Measurements from ENCODE around the gene PCSK6. TPM values are rescaled to one million over a fixed set of nuclear protein-coding genes. Genes with fewer than 3 reads are reported as not detected.

PCSK6 gene
- total RNA-seq, 1 experiment from 2014 or later = 26.3 TPM

GRCh38 chr15:101255051-101255395, 234.5 kb downstream of the PCSK6 start:
- no peak overlapping the region for H3K27ac ChIP-seq
- ChIA-PET POLR2A (ENCODE audit: unreplicated experiment) (no interaction called here), CTCF (no interaction called here)
- H4K20me1 ChIP-seq (ENCODE audit: insufficient read depth) = peaks cover 5% of the 10 kb centered on the region
- H3K36me3 ChIP-seq (ENCODE audit: low read depth) = no peaks in the 10 kb centered on the region
- H3K4me1 ChIP-seq (replicated peaks; ENCODE audit: insufficient read depth) = peaks cover 11% of the 10 kb centered on the region
- H3K79me2 ChIP-seq (ENCODE audit: low read depth) = peaks cover 9% of the 10 kb centered on the region
- peaks cover 12% of the 10 kb centered on the region; the same call in 1 of the 2 replicates for H3F3A ChIP-seq (ENCODE audit: insufficient read depth, low read depth)
- H3K4me2 ChIP-seq = no peak overlapping the region
- DNase-seq = no peak
- no peak for TF ChIP-seq EZH2 (IDR thresholded peaks at IDR 0.05; ENCODE audit: low read depth)
- TF ChIP-seq CTCF (conservative IDR thresholded peaks at IDR 0.05) = no peak
- intact Hi-C loops (cut with micrococcal nuclease; ENCODE audit: unreplicated experiment) = loop anchor here (5.0 to 10.0 kb wide), 2 partner anchors 340 to 628 kb away; partner anchors contain the start of gene LRRK1
- H2AFZ ChIP-seq = no peak overlapping the region
- peaks cover 3% of the 10 kb centered on the region for H3K27me3 ChIP-seq (ENCODE audit: insufficient read depth, low read depth)
- H3K4me3 ChIP-seq = no peak overlapping the region
- no TSS peak for BruUV-seq (replicated peaks)
- no peaks in the 10 kb centered on the region for H3K9me2 ChIP-seq (ENCODE audit: insufficient read depth)
- no peaks in the 10 kb centered on the region; the same call in 1 of the 2 replicates for H3K9me3 ChIP-seq (ENCODE audit: insufficient read depth, low read depth)

DNA sequence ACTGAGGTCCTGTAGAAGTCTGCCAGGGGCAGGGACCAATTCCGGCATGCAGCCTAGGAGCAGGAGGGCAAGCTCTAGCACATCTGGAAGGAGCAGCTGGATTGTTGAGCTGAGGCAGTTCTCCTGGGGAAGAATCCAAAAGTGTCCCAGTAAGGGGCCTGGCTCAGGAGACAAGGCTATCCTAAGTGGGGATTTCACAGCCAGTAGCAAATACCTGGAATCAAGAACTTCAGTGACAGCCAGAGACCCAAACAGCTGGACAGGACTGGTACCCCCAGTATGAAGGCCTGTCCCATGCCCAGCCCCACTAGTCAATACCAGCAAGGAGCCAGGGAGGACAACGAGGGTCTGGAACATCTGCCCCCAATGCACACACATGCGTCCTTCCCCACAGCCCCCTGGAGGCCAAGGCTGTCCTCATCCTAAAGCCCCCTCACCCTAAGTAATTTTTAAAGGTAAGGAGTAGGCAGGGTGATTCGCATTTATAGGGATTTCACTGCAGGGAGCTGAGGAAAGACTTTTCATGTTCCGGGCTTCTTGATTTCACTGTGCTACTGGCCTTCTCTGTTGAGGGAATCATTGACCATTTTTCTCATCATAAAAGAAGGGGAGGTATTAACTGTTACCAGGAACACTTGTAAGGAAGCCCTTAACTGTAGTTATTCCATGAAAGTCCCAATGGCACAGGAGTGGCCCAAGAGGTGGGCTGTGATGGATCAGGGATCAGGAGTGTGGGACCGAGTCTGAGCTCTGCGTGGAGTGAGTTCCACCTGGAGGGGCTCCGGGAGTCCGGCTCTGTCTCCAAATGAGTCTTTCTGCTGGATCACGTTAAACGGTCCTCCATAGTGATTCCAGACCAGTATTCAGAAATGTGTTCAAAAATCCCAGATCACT, 235.1 kb downstream of the PCSK6 start:
- H3K9me3 ChIP-seq (ENCODE audit: insufficient read depth, low read depth) = no peaks in the 10 kb centered on the region
- intact Hi-C loops (cut with micrococcal nuclease; ENCODE audit: unreplicated experiment) = loop anchor here (5.0 to 10.0 kb wide), 3 partner anchors 340 to 652 kb away; partner anchors contain the start of genes ASB7, LINS1 and LRRK1

More for the DNA sequence above, 235.1 kb downstream of the PCSK6 start:
- Histone ChIP-seq H3K36me3 (ENCODE audit: low read depth) (no peaks in the 10 kb centered on the region), H3K79me2 (ENCODE audit: low read depth) (peaks cover 15% of the 10 kb centered on the region), H3K27me3 (ENCODE audit: insufficient read depth, low read depth) (no peaks in the 10 kb centered on the region), H3K4me2 (no peak overlapping the region), H2AFZ (no peak overlapping the region), H3K4me1 (replicated peaks; ENCODE audit: insufficient read depth) (peaks cover 16% of the 10 kb centered on the region), H3F3A (ENCODE audit: insufficient read depth, low read depth) (peaks cover 12% of the 10 kb centered on the region; the same call in 1 of the 2 replicates), H4K20me1 (ENCODE audit: insufficient read depth) (peaks cover 11% of the 10 kb centered on the region), H3K27ac (no peak overlapping the region), H3K9me2 (ENCODE audit: insufficient read depth) (no peaks in the 10 kb centered on the region), H3K4me3 (no peak overlapping the region)
- no TSS peak for BruUV-seq (replicated peaks)
- no peak for DNase-seq
- POLR2A ChIA-PET (ENCODE audit: unreplicated experiment) = no interaction called here
- TF ChIP-seq CTCF (conservative IDR thresholded peaks at IDR 0.05) = no peak
- TF ChIP-seq EZH2 (IDR thresholded peaks at IDR 0.05; ENCODE audit: low read depth) = no peak
- CTCF ChIA-PET = no interaction called here

Other genes with a start within 250 kb of the PCSK6 start
- 10.3 and 10.7 TPM in 2 replicates for gene CHSY1, start 237.7 kb downstream of the PCSK6 start, total RNA-seq (2021)
- gene SELENOS, start 212.2 kb downstream of the PCSK6 start, total RNA-seq (2021) = 20.8 and 28.6 TPM in 2 replicates
- 71.6 and 95.0 TPM in 2 replicates for gene SNRPA1, start 194.5 kb downstream of the PCSK6 start, total RNA-seq (2021)
- 18.8 and 21.7 TPM in 2 replicates for gene TM2D3, start 162.7 kb upstream of the PCSK6 start, total RNA-seq (2021)
- 4.6 and 5.6 TPM in 2 replicates for gene TARS3, start 234.8 kb upstream of the PCSK6 start, total RNA-seq (2021)